Body of pancreas (tissue), 4 donors: ENCODE data around the gene LRRC59. TPM values are rescaled to one million over a fixed set of nuclear protein-coding genes. Genes with fewer than 3 reads are reported as not detected.

Source experiments
- ATAC-seq: fragments of 150-250 bp; one replicate; pipeline ENCODE4 v1.9.1; 2016
- DNase-seq, 4 donors: peaks; one replicate each; pipeline ENCODE4 v3.0.0-alpha.2; 2019
- H3K27ac ChIP-seq, 4 donors: fragments of 200-600 bp; sonication (generic); 1 replicate in 3 of 4; 2 replicates in 1 of 4; pipeline versions ENCODE4 v1.5.1 to v1.6.1; 2016 to 2019; ENCODE audit warnings: mild to moderate bottlenecking in 1 of 4, mixed read lengths in 1 of 4, moderate library complexity in 1 of 4
- H3K27me3 ChIP-seq, 2 donors: fragments of 200-600 bp; sonication (generic); one replicate each; pipeline ENCODE4 v1.6.0; 2016; ENCODE audit warnings: mild to moderate bottlenecking in 1 of 2
- H3K36me3 ChIP-seq, 2 donors: fragments of 200-600 bp; sonication (generic); replicated peaks in 1 of 2; 2 replicates each; pipeline ENCODE4 v1.5.1; 2016; ENCODE audit warnings: low read depth in 2 of 2; ENCODE audit not compliant: insufficient read depth in 1 of 2
- H3K4me1 ChIP-seq: fragments of 200-600 bp; sonication (generic); one replicate; pipeline ENCODE4 v1.6.0; 2016
- H3K4me3 ChIP-seq, 2 donors: fragments of 200-600 bp; sonication (generic); 1 replicate in 1 of 2; 2 replicates in 1 of 2; pipeline ENCODE4 v1.5.1; 2016 to 2019
- H3K9me3 ChIP-seq, 3 donors: fragments of 200-600 bp; sonication (generic); 1 replicate in 2 of 3; 2 replicates in 1 of 3; pipeline ENCODE4 v1.5.1; 2016
- POLR2A ChIP-seq, 3 donors: fragments of 450-650 bp; IDR thresholded peaks; one replicate each; pipeline ENCODE4 v1.6.1; 2016; ENCODE audit warnings: antibody characterized with exemption in 3 of 3, mild to moderate bottlenecking in 2 of 3
- WGBS, 2 donors: methylation state at CpG; one replicate each; pipeline ENCODE4 v1.1.5; 2017; 5-methylcytosine and 5-hydroxymethylcytosine counted together
- intact Hi-C: fragments of 100-400 bp; cut with DNase I; formaldehyde crosslinking; loops from one replicate; pipeline ENCODE4 v1.15.1; 2023
- total RNA-seq, 2 donors: library from RNA; depleted of rRNA; stranded (reverse); fragments of >200 nt; gene quantifications; one replicate each; pipeline ENCODE4 v1.1.0, GENCODE V29; 2016
- TF ChIP-seq, protein P1 (sequence below), 7 experiments: fragments of 450-650 bp in 4 of 7; fragments of 200-600 bp in 3 of 7; sonication (generic) in 3 of 7; IDR thresholded peaks; one replicate each; pipeline ENCODE4 v1.5.1; 2016 to 2019; ENCODE audit warnings: antibody characterized with exemption in 7 of 7

LRRC59 gene
- total RNA-seq, 2 donors from 2014 or later = 70.8 to 113 TPM

DNA sequence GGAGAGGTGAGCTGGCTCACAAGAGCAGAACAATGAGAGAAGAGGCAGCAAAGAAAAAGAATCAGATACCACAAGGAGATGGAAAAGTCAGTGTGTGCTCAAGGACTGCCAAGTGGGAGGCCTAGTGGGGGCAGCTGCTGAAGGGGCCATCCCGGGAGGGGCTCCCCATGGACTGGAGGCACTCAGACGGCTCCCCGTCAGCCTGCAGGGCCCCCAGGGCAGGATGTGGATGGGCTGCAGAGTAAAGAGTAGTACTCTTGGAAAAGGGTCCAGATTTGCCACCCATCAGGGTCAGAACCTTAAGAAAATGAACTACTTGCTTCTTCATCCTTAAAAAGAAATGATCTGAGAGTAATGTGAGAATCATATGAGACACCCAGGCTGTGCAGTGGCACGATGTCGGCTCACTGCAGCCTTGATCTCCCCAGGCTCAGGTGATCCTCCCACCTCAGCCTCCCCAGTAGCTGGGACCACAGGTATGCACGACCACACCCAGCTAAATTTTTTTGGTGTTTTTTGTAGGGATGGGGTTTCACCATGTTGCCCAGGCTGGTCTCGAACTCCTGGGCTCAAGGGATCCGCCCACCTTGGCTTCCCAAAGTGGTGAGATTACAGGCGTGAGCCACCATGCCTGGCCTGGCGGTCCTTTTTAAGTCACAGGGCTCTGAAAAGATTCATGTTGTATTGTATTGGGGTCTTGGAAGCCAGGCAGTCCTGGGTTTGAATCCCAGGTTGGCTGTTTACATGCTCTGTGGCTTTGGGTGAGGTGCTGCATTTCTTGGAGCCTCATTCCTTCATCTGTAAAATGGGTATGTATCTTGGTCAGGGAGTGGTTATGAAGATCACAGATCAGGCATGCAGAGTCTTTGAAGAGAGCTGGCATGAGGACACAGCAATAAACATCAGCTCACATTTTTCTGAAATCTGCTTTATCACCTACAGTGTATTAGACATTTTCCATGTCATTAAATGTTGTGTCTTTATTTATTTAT, 43.8 kb upstream of the LRRC59 start:
- ATAC-seq (no peak), DNase-seq (no peak)
- no peak overlapping the region for H3K4me3 ChIP-seq
- H3K27ac ChIP-seq = peak overlapping the region; percentile 67 to 83 (median 78)
- H3K4me1 ChIP-seq = peaks cover 39% of the 10 kb centered on the region
- H3K9me3 ChIP-seq = no peaks in the 10 kb centered on the region
- TF ChIP-seq, protein P1, sequence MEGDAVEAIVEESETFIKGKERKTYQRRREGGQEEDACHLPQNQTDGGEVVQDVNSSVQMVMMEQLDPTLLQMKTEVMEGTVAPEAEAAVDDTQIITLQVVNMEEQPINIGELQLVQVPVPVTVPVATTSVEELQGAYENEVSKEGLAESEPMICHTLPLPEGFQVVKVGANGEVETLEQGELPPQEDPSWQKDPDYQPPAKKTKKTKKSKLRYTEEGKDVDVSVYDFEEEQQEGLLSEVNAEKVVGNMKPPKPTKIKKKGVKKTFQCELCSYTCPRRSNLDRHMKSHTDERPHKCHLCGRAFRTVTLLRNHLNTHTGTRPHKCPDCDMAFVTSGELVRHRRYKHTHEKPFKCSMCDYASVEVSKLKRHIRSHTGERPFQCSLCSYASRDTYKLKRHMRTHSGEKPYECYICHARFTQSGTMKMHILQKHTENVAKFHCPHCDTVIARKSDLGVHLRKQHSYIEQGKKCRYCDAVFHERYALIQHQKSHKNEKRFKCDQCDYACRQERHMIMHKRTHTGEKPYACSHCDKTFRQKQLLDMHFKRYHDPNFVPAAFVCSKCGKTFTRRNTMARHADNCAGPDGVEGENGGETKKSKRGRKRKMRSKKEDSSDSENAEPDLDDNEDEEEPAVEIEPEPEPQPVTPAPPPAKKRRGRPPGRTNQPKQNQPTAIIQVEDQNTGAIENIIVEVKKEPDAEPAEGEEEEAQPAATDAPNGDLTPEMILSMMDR (IDR thresholded peaks at IDR 0.05) = no peak
- no peak for TF ChIP-seq POLR2A (IDR thresholded peaks at IDR 0.05)
- no peaks in the 10 kb centered on the region for H3K27me3 ChIP-seq
- WGBS, 2 donors = 86 to 88% methylated on average over 10 of the region's 10 CpGs
- H3K36me3 ChIP-seq = no peaks in the 10 kb centered on the region
- intact Hi-C loops = no loop called here

DNA sequence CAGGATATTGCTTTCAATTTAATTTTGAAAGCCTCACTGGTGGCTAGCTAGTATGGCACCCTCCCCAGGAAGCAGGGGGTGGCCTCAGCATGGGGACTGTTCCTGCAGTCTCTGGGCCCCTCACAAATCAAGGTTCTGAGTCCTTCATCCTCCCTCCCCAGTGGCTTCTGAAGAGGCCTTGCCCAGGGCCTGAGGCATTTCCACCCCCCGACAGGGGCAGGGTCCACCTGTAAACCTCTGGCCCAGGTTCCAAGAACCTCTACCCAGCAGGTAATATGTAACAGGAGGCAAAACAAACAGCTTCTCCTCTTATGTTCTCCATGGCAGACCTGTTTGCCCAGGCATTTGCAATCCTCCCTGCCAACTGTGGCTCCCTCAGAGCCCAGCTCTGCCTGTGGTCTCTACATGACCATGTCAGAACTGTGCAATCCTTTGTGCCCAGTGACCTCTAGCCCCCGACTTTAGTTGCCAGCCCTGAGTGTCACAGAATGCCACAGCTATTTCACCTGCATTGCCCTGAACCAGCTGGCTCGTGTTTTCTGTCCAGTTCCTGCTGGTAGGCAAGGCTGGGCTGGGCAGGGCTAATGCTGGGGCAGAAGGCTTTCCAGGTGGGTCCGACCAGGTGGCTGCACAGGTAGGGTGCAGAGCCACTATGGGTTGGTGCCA, 43.0 kb upstream of the LRRC59 start:
- TF ChIP-seq, protein P1 (IDR thresholded peaks at IDR 0.05) = no peak
- TF ChIP-seq POLR2A (IDR thresholded peaks at IDR 0.05) = peak in 1 of 3 donors; percentile 32
- WGBS, 2 donors = 9 to 21% methylated on average over 4 of the region's 4 CpGs
- Histone ChIP-seq H3K9me3 (no peaks in the 10 kb centered on the region), H3K27ac (peak overlapping the region; percentile 67 to 83 (median 78)), H3K4me3 (no peak overlapping the region), H3K36me3 (no peaks in the 10 kb centered on the region), H3K27me3 (no peaks in the 10 kb centered on the region), H3K4me1 (peaks cover 39% of the 10 kb centered on the region)
- intact Hi-C loops = no loop called here
- ATAC-seq = peak; percentile 80
- DNase-seq = peak; percentile 56 to 66 (median 58)

DNA sequence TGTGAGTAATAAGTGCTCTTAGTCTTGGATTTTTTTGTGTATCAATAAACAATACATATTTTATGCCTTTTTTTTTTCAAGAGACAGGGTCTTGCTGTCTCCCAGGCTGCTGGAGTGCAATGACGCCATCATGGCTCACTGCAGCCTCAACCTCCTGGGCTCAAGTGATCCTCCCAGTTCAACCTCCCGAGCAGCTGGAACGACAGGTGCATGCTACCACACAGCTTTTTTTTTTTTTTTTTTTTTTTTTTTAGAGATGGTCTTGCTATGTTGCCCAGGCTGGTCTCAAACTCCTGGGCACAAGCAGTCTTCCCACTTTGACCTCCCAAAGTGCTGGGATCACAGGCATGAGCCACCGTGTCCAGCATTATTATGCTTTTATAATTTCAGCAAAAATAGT, 41.7 kb upstream of the LRRC59 start:
- no peak for DNase-seq
- Histone ChIP-seq H3K36me3 (no peaks in the 10 kb centered on the region), H3K9me3 (no peaks in the 10 kb centered on the region), H3K27me3 (no peaks in the 10 kb centered on the region), H3K27ac (no peak overlapping the region), H3K4me3 (no peak overlapping the region), H3K4me1 (peaks cover 39% of the 10 kb centered on the region)
- TF ChIP-seq, protein P1 (IDR thresholded peaks at IDR 0.05) = no peak
- no peak for TF ChIP-seq POLR2A (IDR thresholded peaks at IDR 0.05)
- intact Hi-C loops = no loop called here
- no peak for ATAC-seq
- 85 to 96% methylated on average over 4 of the region's 4 CpGs for WGBS, 2 donors

DNA sequence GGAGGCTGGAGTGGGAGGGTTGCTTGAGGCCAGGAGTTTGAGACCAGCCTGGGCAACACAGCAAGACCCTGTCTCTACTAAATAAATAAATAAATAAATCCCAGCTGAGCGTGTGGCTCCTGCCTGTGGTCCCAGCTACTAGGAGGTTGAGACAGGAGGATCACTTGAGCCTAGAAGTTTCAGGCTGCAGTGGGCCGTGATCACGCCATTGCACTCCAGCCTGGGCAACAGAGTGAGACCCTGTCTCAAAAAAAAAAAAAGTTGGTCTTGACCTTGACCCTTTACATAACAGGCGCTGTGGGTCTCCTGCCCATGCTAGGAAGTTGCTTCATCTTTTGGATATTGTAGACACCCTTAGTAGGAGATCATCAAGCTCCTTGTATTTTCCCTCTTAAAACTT, 40.1 kb upstream of the LRRC59 start:
- WGBS, 2 donors = 96% methylated on average over 4 of the region's 4 CpGs
- intact Hi-C loops = no loop called here
- no peak for ATAC-seq
- H3K4me1 ChIP-seq = peaks cover 24% of the 10 kb centered on the region
- no peak overlapping the region for H3K27ac ChIP-seq
- H3K9me3 ChIP-seq = no peaks in the 10 kb centered on the region
- DNase-seq = no peak
- no peaks in the 10 kb centered on the region for H3K36me3 ChIP-seq
- no peaks in the 10 kb centered on the region for H3K27me3 ChIP-seq
- TF ChIP-seq, protein P1 (IDR thresholded peaks at IDR 0.05) = no peak
- no peak for TF ChIP-seq POLR2A (IDR thresholded peaks at IDR 0.05)
- H3K4me3 ChIP-seq = no peak overlapping the region
